Upper lobe of right lung (tissue), 1 donor: ENCODE results near the gene LIAS. TPM values are rescaled to one million over a fixed set of nuclear protein-coding genes. Genes with fewer than 3 reads are reported as not detected.

Experiments used
- ATAC-seq: fragments of 200-7000 bp; cut with Tn5 transposase; one replicate; pipeline ENCODE4 v1.9.1; 2020; ENCODE audit warnings: mild to moderate bottlenecking, moderate library complexity
- DNase-seq: peaks from one replicate; pipeline ENCODE4 v3.0.0-alpha.2; 2020
- H3K27ac ChIP-seq: fragments of 200-600 bp; one replicate; pipeline ENCODE4 v1.8.0; 2022
- H3K27me3 ChIP-seq: fragments of 200-600 bp; one replicate; pipeline ENCODE4 v1.8.0; 2022; ENCODE audit warnings: mild to moderate bottlenecking
- H3K36me3 ChIP-seq: fragments of 200-600 bp; one replicate; pipeline ENCODE4 v1.8.0; 2022
- H3K4me1 ChIP-seq: fragments of 200-600 bp; one replicate; pipeline ENCODE4 v1.8.0; 2022
- H3K4me3 ChIP-seq: fragments of 200-600 bp; one replicate; pipeline ENCODE4 v1.8.0; 2022; ENCODE audit warnings: mild to moderate bottlenecking
- H3K9me3 ChIP-seq: fragments of 200-600 bp; one replicate; pipeline ENCODE4 v1.8.0; 2022
- intact Hi-C: fragments of 100-400 bp; cut with DNase I; formaldehyde crosslinking; loops from one replicate; pipeline ENCODE4 v1.11.0; 2022
- total RNA-seq: library from RNA; stranded (reverse); fragmentation: NEBNext Ultra II Directional; extraction: Animal tissue kit (Norgen Biotek cat#: 25700); gene quantifications from one replicate; pipeline ENCODE4 v1.2.1, GENCODE V29; 2021
- TF ChIP-seq, protein P1 (sequence below): fragments of 200-600 bp; IDR thresholded peaks from one replicate; pipeline ENCODE4 v1.8.0; 2022; ENCODE audit warnings: antibody characterized with exemption
- donor health status: DM: no; HTN: yes; CAD: no; lungs with severe emphysema.

LIAS gene
- total RNA-seq, 1 donor from 2014 or later = 11.7 TPM

DNA sequence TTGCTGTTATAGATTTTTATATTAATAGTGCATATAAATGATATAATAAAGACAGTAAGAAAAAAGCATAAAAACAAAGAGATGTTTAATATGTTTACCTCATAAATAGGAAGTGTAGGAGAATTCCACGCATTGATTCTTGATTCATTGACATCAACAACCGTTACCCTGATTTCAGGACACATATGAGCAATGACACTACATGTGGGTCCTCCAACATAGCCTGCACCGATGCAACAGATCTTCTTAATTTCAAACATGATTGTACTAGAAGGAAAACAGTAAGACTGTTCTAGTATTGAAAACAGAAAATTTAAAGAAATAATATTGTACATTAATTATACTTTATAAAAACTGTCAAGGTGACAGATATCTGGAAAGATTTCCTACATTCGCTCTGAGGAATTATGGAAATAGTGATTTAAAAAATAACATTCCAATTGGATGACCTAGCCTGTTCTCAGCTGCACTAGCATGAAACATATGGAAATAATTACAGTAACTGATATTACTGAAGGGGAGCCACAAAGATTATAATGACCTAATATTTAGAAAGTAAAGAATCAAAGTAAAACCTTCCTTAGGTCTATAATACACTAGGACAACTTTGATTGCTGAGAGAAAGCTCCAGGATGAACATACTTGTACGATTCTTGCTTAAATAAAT lies 62.5 kb downstream of the LIAS start:
- Histone ChIP-seq H3K27me3 (no peaks in the 10 kb centered on the region), H3K36me3 (peaks cover 22% of the 10 kb centered on the region), H3K4me3 (no peak overlapping the region), H3K9me3 (no peaks in the 10 kb centered on the region), H3K27ac (no peak overlapping the region), H3K4me1 (peaks cover 4% of the 10 kb centered on the region)
- TF ChIP-seq, protein P1, sequence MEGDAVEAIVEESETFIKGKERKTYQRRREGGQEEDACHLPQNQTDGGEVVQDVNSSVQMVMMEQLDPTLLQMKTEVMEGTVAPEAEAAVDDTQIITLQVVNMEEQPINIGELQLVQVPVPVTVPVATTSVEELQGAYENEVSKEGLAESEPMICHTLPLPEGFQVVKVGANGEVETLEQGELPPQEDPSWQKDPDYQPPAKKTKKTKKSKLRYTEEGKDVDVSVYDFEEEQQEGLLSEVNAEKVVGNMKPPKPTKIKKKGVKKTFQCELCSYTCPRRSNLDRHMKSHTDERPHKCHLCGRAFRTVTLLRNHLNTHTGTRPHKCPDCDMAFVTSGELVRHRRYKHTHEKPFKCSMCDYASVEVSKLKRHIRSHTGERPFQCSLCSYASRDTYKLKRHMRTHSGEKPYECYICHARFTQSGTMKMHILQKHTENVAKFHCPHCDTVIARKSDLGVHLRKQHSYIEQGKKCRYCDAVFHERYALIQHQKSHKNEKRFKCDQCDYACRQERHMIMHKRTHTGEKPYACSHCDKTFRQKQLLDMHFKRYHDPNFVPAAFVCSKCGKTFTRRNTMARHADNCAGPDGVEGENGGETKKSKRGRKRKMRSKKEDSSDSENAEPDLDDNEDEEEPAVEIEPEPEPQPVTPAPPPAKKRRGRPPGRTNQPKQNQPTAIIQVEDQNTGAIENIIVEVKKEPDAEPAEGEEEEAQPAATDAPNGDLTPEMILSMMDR = no peak
- ATAC-seq (no peak), DNase-seq (no peak)
- intact Hi-C loops = no loop called here

DNA sequence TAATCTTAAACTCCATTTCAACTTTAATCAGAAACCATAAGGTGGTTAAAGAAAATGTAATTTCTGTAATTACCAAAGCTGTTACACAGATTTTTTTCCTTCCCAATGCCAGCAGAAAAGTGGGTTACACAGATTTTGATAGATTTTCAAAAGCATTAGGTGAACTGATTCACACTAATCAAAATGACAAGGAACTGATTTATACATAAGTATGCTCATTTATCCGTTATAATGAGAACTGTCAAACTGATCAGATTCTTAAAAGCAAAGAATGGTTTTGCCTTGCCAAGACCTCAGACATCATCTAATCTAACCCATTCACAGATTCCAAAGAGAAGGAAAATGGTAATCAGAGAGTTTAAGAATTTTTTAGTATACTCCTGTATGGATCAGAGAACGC lies 63.2 kb downstream of the LIAS start:
- intact Hi-C loops = no loop called here
- ATAC-seq (no peak), DNase-seq (no peak)
- TF ChIP-seq, protein P1 = no peak
- Histone ChIP-seq H3K27me3 (no peaks in the 10 kb centered on the region), H3K36me3 (peaks cover 21% of the 10 kb centered on the region), H3K4me1 (peaks cover 4% of the 10 kb centered on the region), H3K27ac (no peak overlapping the region), H3K4me3 (no peak overlapping the region), H3K9me3 (no peaks in the 10 kb centered on the region)

DNA sequence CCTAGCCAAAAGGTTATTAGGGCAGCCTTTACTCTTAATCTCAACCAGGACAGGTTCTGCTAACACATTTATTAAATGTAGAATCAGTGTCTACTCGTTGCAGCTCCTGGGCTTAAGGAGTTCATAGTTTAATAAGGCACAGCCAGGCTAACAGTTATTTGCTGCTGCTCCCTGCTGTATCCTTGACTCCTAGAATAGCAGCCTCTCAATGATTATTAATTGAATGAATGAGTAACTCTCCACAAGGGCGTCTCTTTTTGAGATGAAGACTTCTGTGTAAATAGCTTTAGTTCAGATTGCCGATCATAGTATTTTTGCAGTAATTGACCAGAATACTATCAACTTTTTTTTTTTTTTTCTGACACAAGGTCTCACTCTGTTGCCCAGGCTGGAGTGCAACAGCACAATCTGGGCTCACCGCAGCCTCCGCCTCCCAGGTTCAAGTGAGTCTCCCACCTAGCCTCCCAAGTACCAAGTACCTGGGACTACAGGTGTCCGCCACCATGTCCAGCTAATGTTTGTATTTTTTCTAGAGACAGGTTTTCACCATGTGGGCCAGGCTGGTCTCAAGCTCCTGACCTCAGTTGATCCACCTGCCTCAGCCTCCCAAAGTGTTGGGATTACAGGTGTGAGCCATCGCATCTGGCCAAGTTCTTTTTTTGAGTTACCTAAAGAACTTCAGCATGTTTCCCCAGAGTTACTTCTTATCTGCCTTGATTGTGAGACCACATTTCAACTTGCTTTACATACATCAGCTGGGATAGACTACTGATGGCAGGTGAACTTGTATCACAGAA lies 65.5 kb downstream of the LIAS start:
- Histone ChIP-seq H3K4me3 (no peak overlapping the region), H3K9me3 (no peaks in the 10 kb centered on the region), H3K36me3 (peaks cover 4% of the 10 kb centered on the region), H3K4me1 (peaks cover 8% of the 10 kb centered on the region), H3K27me3 (no peaks in the 10 kb centered on the region), H3K27ac (no peak overlapping the region)
- TF ChIP-seq, protein P1 = no peak
- ATAC-seq (no peak), DNase-seq (no peak)
- intact Hi-C loops = no loop called here

DNA sequence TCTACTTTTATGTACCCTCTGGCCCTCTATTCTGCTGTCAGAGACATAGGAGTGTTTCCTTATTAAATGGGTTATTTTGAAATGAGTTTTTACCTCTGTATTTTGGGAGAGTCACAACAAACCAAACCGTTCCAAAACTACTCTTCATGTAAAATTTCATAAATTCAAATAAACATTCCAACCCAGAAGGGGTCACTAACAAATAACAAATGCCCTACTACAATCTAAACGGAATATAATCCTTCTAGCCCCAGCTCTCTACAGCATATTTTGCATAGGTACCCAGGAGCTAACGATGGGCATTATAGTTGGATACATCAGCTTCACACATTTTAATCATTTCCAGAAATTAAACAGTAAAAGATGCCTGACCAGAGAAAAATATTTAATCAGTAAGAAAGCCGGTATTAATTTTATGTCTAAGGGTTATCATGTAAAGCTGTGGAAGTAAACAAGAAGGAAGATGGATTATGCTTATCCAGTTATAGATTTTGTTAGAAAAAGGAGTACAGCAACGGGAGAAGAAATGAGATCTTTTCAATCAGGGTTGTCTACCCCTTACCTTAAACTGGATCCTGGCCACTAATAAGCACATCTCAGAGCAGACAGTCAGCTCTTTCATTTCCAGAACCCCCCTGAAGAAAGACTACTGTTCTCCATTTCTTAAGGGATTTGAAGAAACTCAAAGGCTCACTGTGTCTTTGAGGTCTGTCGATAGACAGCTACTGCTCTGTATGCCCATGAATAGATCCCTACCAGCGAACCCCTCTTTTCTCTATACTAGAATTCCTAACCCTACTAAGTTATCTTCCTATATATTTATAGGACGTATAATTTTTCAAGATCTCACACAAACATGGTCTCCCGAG lies 67.2 kb downstream of the LIAS start:
- H3K4me3 ChIP-seq = peak overlapping the region; percentile 91
- no peaks in the 10 kb centered on the region for H3K9me3 ChIP-seq
- DNase-seq (no peak), ATAC-seq (no peak)
- TF ChIP-seq, protein P1 = no peak
- H3K36me3 ChIP-seq = no peaks in the 10 kb centered on the region
- intact Hi-C loops = no loop called here
- no peaks in the 10 kb centered on the region for H3K27me3 ChIP-seq
- peak overlapping the region; percentile 97 for H3K27ac ChIP-seq
- peaks cover 8% of the 10 kb centered on the region for H3K4me1 ChIP-seq

DNA sequence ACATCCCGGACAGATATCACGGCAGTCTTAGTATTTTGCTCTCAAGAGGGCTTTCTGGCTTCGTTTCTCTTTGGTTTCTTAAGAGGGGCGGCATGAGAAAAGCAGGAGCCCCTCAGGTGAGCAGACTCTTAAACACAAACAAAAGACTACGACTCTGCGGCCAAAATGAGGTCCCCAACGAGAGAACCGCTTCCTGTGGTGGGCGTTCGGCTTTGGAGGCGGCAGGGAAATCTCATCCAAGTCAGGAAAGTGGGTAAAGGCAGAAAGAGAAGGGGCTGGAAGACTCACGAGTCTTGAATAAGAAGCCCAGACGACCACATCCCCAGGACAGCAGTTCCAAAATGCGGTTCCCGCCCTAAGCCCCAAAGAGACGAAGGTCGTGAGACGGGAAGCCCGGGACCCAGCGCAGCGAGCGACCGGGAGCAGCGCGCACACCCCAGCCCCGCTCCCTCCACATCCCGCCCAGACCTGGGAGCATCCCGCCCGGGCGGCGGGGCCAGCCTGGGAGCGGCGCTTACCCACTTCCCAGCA lies 68.0 kb downstream of the LIAS start:
- Histone ChIP-seq H3K27me3 (no peaks in the 10 kb centered on the region), H3K27ac (peak overlapping the region; percentile 97), H3K9me3 (no peaks in the 10 kb centered on the region), H3K4me1 (peaks cover 8% of the 10 kb centered on the region), H3K4me3 (peak overlapping the region; percentile 91), H3K36me3 (peaks cover 2% of the 10 kb centered on the region)
- intact Hi-C loops = no loop called here
- ATAC-seq (no peak), DNase-seq (no peak)
- TF ChIP-seq, protein P1 = no peak
